Activated CD4-positive, alpha-beta T cell treated with anti-CD3 and anti-CD28 coated beads, Interleukin-2, amount 50 U/mL, for 24 hours (primary cell): Measurements from ENCODE around the gene THRB.

ENCODE experiments used
- DNase-seq, 2 donors: peaks; one replicate each; pipeline ENCODE4 v3.0.0-alpha.2; 2020; ENCODE audit warnings: low read depth in 1 of 2, low spot score in 1 of 2

THRB gene

DNA sequence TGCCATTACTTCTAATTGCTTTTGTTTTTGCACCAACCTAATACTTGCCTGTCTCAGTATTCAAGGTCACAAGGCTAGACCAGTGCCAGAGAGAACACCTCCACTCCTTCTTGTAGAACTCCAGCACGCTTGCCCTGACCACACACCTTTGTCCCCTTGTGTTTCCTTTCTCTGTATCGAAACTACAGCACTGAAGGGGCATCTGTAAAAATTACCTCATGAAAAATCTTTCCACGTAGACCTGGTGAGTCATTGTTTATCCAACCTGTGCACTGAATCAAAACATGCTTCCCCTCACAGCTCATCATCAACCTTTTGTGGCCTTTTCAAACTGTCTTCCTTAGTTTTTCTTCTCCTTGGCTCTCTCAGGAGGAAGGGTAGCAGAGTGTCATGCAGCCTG is 259.5 kb downstream of the THRB start:
- no peak for DNase-seq

- no peak for DNase-seq
Observed at GRCh38 chr3:24232784-24233183, 261.9 kb downstream of the THRB start.

- no peak for DNase-seq
Observed at GRCh38 chr3:24229468-24230221, 265.0 kb downstream of the THRB start.

DNA sequence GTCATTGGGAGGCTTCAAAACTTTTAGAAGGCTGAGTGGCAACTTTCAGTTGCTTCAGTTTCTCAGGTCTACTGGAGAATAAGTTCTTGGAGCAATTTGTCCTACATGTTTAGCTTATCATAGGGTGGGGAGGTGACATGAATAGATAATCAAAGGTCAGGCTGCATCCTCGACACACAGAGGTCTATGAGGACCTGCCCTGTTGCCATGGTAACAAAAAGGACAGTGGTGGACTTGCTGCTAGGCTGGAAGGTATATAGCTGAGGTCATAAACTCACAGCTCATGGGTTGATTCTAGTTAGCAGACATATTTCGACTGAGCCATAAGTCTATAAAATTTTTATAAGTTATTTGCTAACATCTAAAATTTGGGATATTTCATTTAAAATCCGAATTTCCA is 267.0 kb downstream of the THRB start:
- DNase-seq: no peak

DNA sequence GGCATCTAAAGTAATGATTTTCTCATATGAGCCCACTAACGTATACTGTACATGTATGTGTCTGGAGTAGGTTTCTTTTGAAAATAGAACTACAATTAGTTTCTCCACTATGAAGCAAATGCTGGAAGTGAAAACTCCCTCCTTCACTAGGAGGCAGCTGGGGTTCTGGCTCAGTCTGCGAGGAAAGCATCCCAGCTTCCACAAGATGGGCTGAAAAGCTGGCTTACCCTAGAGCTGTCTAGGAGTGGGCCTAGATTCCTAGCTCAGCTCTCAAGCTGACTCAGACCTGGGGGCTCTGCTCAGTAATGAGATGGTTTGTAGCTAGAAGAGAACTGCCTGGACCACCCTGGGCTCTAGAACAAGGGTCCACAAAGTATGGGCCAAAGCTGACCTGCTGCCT is 268.3 kb downstream of the THRB start:
- no peak for DNase-seq

- no peak for DNase-seq
Observed at GRCh38 chr3:24225385-24225950, 269.2 kb downstream of the THRB start.

GRCh38 chr3:24224666-24225384 is 269.8 kb downstream of the THRB start:
- no peak for DNase-seq

DNA sequence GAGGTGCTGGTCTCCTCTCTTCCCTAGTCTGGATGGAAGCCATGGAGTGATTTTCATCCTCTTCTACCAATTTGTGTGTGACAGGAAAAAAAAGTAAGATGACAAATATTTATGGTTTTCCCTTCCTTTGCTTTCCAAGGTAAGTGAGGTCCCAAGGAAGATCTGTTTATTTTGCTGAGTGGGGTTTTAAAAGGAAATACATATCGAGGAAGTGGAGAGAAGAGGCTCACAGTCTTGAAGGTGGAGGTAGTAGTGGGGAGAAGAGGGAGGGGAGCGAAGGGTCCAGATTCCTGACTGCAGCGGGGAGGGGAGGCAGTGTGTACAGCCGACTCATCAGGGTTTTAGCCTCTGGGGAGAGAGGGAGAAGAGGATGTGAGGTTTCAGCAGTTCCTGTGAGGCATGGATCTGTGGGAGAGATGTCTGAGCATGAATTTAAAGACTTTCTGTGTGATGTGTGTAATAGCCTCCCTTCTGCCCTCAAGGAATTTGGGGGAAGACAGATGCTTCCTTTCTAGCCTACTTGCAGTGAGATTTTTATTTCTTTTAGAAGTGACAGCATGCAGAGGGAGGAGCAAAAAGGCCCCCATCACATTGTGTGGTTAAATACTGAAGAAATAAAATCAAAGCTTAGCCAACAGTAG is 272.4 kb downstream of the THRB start:
- DNase-seq: no peak

GRCh38 chr3:24220859-24221657 is 273.6 kb downstream of the THRB start:
- DNase-seq: no peak

- DNase-seq: no peak
Observed at GRCh38 chr3:24215502-24215901, 279.1 kb downstream of the THRB start.

GRCh38 chr3:24211381-24211780 is 283.3 kb downstream of the THRB start:
- DNase-seq: no peak

GRCh38 chr3:24202071-24202470 is 292.6 kb downstream of the THRB start:
- no peak for DNase-seq

DNA sequence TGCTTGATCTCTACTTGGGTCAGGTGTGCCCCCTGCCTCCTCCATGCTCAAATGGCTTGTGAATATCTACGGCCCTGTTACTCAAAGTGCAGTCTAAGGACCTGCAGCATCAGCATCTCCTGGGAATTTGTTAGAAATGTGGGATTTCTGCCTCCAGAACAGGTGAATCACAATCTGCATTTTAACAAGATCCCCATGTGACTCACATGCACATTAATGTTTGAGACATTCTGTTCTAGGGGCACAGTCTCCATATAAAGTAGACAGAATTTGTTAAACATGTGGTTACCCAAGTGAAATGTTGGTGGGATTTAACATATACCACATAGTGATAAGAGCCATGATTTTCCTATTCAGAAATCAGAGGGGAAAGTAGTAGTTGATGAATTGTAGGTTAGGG is 293.3 kb downstream of the THRB start:
- DNase-seq: no peak

DNA sequence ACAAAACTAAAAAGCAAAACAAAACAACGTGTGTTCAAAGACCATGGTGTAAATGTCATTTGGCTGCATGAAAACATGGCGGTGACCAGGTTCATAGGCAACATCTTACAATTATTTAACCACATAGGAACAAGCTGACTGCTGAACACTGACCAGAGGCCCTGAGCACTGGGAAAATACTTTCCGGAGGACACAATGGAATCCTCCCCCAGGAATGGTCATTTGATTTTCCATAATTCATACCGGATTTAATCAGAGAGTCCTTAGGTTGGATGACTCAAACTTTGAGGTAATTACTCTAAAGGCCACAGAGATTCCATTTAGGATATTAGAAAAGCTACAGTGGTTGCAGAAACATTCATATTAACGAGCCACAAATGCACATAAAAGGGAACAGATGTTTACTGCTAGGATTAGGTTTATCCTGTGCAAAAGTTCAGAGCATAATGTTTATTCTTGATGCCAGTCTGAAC is 294.8 kb downstream of the THRB start:
- no peak for DNase-seq

GRCh38 chr3:24199300-24199699 is 295.4 kb downstream of the THRB start:
- DNase-seq: no peak

DNA sequence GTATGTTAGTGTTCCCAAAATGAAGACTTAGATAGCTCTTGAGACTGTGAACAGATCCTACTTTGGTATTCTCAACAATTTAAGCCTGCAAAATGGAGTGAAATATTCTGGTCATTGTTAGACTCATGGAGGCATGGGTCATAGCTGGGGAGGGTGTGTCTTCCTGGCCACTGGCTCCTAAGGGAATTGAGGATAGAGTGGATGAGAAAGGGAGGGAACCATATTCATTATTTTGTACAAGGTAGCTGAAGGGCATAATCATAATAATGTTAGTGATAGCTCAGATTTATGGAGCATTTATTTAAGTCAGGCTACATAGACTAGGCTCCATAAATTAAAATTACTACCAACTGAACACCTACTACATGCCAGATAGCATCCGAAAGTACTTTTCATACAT is 295.9 kb downstream of the THRB start:
- no peak for DNase-seq

DNA sequence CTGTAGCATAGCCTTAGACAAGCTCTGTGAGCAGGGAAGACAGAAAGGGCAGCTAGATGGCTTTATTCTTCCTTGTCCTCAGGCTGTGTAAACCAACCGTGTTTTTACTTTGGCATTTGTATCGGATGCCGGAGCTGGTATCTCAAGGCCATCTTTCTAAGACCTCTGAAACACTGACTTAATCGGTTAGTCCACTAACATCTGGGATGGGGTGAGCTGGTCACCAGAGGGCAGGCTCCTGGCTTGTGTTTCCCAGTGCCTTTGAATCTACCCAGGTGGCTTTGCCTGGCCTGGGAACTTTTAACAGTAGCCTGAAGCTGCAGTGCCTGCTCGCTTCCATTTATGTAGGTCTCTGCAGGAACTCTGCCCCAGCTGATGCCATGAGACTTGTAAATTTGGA is 296.8 kb downstream of the THRB start:
- DNase-seq: no peak

GRCh38 chr3:24196526-24196925 is 298.1 kb downstream of the THRB start:
- no peak for DNase-seq

- DNase-seq: no peak
Observed at GRCh38 chr3:24195504-24196230, 299.0 kb downstream of the THRB start.

DNA sequence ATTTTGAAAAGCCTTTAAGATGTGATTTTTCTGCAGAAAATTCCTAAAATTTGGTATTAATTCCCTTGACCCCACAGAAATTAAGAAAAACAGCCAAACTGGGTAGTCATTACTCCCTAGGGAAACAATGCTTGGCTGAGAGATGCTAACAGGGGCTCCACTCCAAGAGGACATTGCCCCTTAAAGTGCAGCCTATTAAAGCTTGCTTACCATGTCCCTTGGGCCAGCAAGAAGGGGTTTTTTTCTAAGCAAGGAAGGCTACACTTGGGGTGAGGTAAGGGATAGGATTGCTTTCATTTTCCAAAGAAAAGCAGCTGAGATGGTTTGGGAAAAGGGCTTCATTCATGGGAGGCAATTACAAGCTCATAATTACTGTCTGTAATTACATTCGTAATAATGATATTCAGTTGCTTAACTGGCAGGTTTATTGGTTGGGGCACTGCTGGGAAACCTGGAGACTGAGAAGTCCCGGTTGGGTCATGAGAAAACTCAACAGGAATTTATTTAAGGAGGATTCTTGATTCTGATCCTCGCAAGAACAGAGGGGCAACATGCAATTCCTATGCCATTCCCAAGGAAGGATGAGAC is 302.1 kb downstream of the THRB start:
- DNase-seq: no peak
